Neuronal stem cell (in vitro differentiated cells): Measurements from ENCODE around the gene PDCD11.
A peak's percentile ranks its signal among the peaks of the same experiment; 100 is the strongest.

Experiments used
- DNase-seq: peaks from one replicate; pipeline ENCODE4 v3.0.0-alpha.2; 2013; ENCODE audit warnings: low spot score
- H2AFZ ChIP-seq: one replicate; pipeline ENCODE4 v1.6.1; 2013; ENCODE audit warnings: mild to moderate bottlenecking, low read length, inconsistent platforms
- H2AK5ac ChIP-seq: 2 replicates; pipeline ENCODE4 v1.6.1; 2013; ENCODE audit warnings: low read depth, mild to moderate bottlenecking, inconsistent platforms, low read length, moderate library complexity, mixed read lengths
- H2BK120ac ChIP-seq: 2 replicates; pipeline ENCODE4 v1.6.1; 2013; ENCODE audit warnings: low read depth, mild to moderate bottlenecking, inconsistent platforms, low read length, moderate library complexity, mixed read lengths
- H2BK12ac ChIP-seq: one replicate; pipeline ENCODE4 v1.6.1; 2013; ENCODE audit warnings: low read length, inconsistent platforms
- H2BK15ac ChIP-seq: 2 replicates; pipeline ENCODE4 v1.6.1; 2013; ENCODE audit warnings: mild to moderate bottlenecking, low read length, inconsistent platforms, mixed read lengths
- H2BK5ac ChIP-seq: one replicate; pipeline ENCODE4 v1.6.1; 2013; ENCODE audit warnings: inconsistent platforms, mild to moderate bottlenecking, low read length, moderate library complexity
- H3K14ac ChIP-seq: one replicate; pipeline ENCODE4 v1.6.1; 2013; ENCODE audit warnings: low read length, inconsistent platforms
- H3K18ac ChIP-seq: 2 replicates; pipeline ENCODE4 v1.6.1; 2013; ENCODE audit warnings: low read length, inconsistent platforms
- H3K23ac ChIP-seq: 2 replicates; pipeline ENCODE4 v1.6.1; 2013; ENCODE audit warnings: low read depth, mild to moderate bottlenecking, mixed read lengths, low read length, inconsistent platforms; ENCODE audit not compliant: poor library complexity
- H3K27ac ChIP-seq: replicated peaks from 3 replicates; pipeline ENCODE4 v1.5.1; 2013; ENCODE audit warnings: low read length, inconsistent platforms
- H3K27me3 ChIP-seq, 3 experiments: 2 replicates each; pipeline ENCODE4 v1.6.1; 2013; ENCODE audit warnings: low read length in 3 of 3, mild to moderate bottlenecking in 2 of 3, inconsistent platforms in 1 of 3, low read depth in 1 of 3, mixed read lengths in 1 of 3, moderate library complexity in 1 of 3; ENCODE audit not compliant: control insufficient read depth in 3 of 3, insufficient read depth in 3 of 3
- H3K36me3 ChIP-seq, 2 donors: replicated peaks in 1 of 2; 2 replicates each; pipeline ENCODE4 v1.6.1; 2013; ENCODE audit warnings: low read length in 2 of 2; ENCODE audit not compliant: control insufficient read depth in 2 of 2, insufficient read depth in 2 of 2
- H3K4ac ChIP-seq: 2 replicates; pipeline ENCODE4 v1.6.1; 2013; ENCODE audit warnings: inconsistent platforms, mild to moderate bottlenecking, low read length, moderate library complexity
- H3K4me1 ChIP-seq, 2 donors: 1 replicate in 1 of 2; 2 replicates in 1 of 2; pipeline ENCODE4 v1.6.1; 2013; ENCODE audit warnings: low read length in 2 of 2, low read depth in 1 of 2; ENCODE audit not compliant: control insufficient read depth in 2 of 2, insufficient read depth in 1 of 2
- H3K4me2 ChIP-seq: one replicate; pipeline ENCODE4 v1.6.1; 2013; ENCODE audit warnings: mild to moderate bottlenecking, low read length, inconsistent platforms; ENCODE audit not compliant: insufficient read depth, poor library complexity, severe bottlenecking
- H3K4me3 ChIP-seq, 2 donors: 2 replicates each; pipeline ENCODE4 v1.5.1; 2013; ENCODE audit warnings: low read length in 2 of 2, mild to moderate bottlenecking in 2 of 2, inconsistent platforms in 1 of 2, moderate library complexity in 1 of 2
- H3K79me1 ChIP-seq: one replicate; pipeline ENCODE4 v1.6.1; 2013; ENCODE audit warnings: low read depth, mild to moderate bottlenecking, inconsistent platforms, low read length, moderate library complexity
- H3K9ac ChIP-seq: one replicate; pipeline ENCODE4 v1.6.1; 2013; ENCODE audit warnings: mild to moderate bottlenecking, low read depth, low read length, inconsistent platforms; ENCODE audit not compliant: poor library complexity
- H3K9me3 ChIP-seq, 2 donors: replicated peaks in 1 of 2; 2 replicates each; pipeline versions ENCODE3 to v1.6.1; 2013; ENCODE audit warnings: low read length in 2 of 2, mild to moderate bottlenecking in 2 of 2, inconsistent platforms in 1 of 2, low read depth in 1 of 2, mixed read lengths in 1 of 2, moderate library complexity in 1 of 2; ENCODE audit not compliant: control insufficient read depth in 2 of 2, insufficient read depth in 1 of 2
- H4K8ac ChIP-seq: one replicate; pipeline ENCODE4 v1.6.1; 2013; ENCODE audit warnings: low read depth, mild to moderate bottlenecking, inconsistent platforms, low read length, moderate library complexity
- H4K91ac ChIP-seq: one replicate; pipeline ENCODE4 v1.6.1; 2013; ENCODE audit warnings: low read length, low read depth, mild to moderate bottlenecking, inconsistent platforms; ENCODE audit not compliant: poor library complexity
- WGBS, 2 donors: extraction: QIAGEN DNeasy Blood & Tissue Kit; methylation state at CpG; one replicate each; pipeline ENCODE4 v1.1.7; 2013; ENCODE audit warnings: missing lambda C conversion rate in 2 of 2, mixed read lengths in 1 of 2; ENCODE audit not compliant: insufficient read length in 2 of 2, insufficient replicate concordance in 1 of 2; ENCODE audit errors: extremely low coverage in 2 of 2; 5-methylcytosine and 5-hydroxymethylcytosine counted together

PDCD11 gene

DNA sequence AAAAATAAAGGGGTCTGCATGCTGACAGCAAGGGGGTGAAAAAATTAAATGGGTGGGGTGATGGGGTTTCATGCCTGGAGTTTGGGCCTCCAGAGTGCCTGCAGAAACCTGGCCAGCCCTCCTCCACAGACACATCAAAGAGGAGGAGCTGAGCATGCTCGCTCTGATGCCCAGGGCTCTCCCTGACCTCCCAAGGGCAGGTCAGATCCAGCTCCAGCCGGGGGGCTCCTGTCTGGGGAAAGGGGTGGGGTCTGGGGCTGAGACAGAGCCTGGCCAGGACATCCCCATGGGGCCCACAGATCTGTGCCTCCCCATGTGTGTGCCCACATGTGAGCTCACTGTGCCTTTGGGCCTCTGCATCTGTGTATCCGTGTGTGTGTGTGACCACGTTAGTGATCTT, 63.2 kb downstream of the PDCD11 start:
- no peak overlapping the region for H3K4ac ChIP-seq
- H3K9me3 ChIP-seq: no peaks in the 10 kb centered on the region
- H3K27me3 ChIP-seq: no peaks in the 10 kb centered on the region
- H3K4me1 ChIP-seq: peaks cover 9 to 10% of the 10 kb centered on the region in 2 donors
- H3K9ac ChIP-seq: no peak overlapping the region
- no peaks in the 10 kb centered on the region for H3K36me3 ChIP-seq
- no peak overlapping the region for H3K18ac ChIP-seq
- no peak overlapping the region for H2BK120ac ChIP-seq
- no peaks in the 10 kb centered on the region for H3K79me1 ChIP-seq
- no peak overlapping the region for H2BK12ac ChIP-seq
- no peak overlapping the region for H4K91ac ChIP-seq
- H2AFZ ChIP-seq: peak overlapping the region; percentile 86
- no peak overlapping the region for H2BK15ac ChIP-seq
- no peak overlapping the region for H2AK5ac ChIP-seq
- WGBS, 2 donors: no CpG with 5 or more reads among the region's 4 CpGs
- DNase-seq: no peak
- H3K4me3 ChIP-seq: no peak overlapping the region
- no peak overlapping the region for H3K27ac ChIP-seq
- no peak overlapping the region for H3K4me2 ChIP-seq
- no peak overlapping the region for H3K14ac ChIP-seq
- H4K8ac ChIP-seq: no peak overlapping the region
- H3K23ac ChIP-seq: no peak overlapping the region
- H2BK5ac ChIP-seq: peak overlapping the region; percentile 29

DNA sequence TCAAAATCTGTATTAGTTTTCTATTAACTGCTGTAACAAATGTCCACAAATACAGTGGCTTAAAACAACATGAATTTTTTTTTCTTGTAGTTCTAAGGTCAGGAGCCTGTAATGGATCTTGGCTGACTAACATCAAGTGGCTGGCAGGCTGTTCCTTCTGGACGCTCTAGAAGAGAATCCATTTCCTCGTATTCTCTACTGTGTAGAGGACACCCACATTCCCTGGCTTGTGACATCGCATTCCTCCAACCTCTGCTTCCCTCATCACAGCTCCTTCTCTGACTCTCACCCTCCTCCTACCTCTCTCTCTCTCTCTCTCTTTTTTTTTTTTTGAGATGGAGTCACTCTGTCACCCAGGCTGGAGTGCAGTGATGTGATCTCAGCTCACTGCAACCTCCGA, 67.1 kb downstream of the PDCD11 start:
- Histone ChIP-seq H3K36me3 (no peaks in the 10 kb centered on the region), H3K4me3 (no peak overlapping the region), H3K9me3 (no peaks in the 10 kb centered on the region), H3K9ac (no peak overlapping the region), H3K4me2 (no peak overlapping the region), H2BK120ac (no peak overlapping the region), H4K91ac (no peak overlapping the region), H3K4me1 (peaks cover 9 to 12% of the 10 kb centered on the region in 2 donors), H3K14ac (no peak overlapping the region), H2BK15ac (no peak overlapping the region), H3K23ac (no peak overlapping the region), H3K18ac (no peak overlapping the region), H2AK5ac (no peak overlapping the region), H2AFZ (no peak overlapping the region), H3K27ac (no peak overlapping the region), H3K4ac (no peak overlapping the region), H3K27me3 (peaks cover 0 to 2% (median 0%) of the 10 kb centered on the region in 3 experiments), H2BK5ac (no peak overlapping the region), H3K79me1 (no peaks in the 10 kb centered on the region), H2BK12ac (no peak overlapping the region), H4K8ac (no peak overlapping the region)
- WGBS, 2 donors: no CpG with 5 or more reads among the region's 4 CpGs
- DNase-seq: no peak

- no peak overlapping the region for H2BK5ac ChIP-seq
- no CpG with 5 or more reads among the region's 14 CpGs for WGBS, 2 donors
- H2BK120ac ChIP-seq: no peak overlapping the region
- H2AFZ ChIP-seq: no peak overlapping the region
- no peak overlapping the region for H4K91ac ChIP-seq
- H2BK15ac ChIP-seq: no peak overlapping the region
- H3K18ac ChIP-seq: no peak overlapping the region
- H2BK12ac ChIP-seq: no peak overlapping the region
- no peak overlapping the region for H3K9ac ChIP-seq
- H3K4me3 ChIP-seq: no peak overlapping the region
- no peak overlapping the region for H2AK5ac ChIP-seq
- H3K9me3 ChIP-seq: no peaks in the 10 kb centered on the region
- no peak overlapping the region for H3K4me2 ChIP-seq
- no peaks in the 10 kb centered on the region for H3K79me1 ChIP-seq
- no peak overlapping the region for H3K4ac ChIP-seq
- H3K27ac ChIP-seq: no peak overlapping the region
- H3K36me3 ChIP-seq: no peaks in the 10 kb centered on the region
- no peak for DNase-seq
- peaks cover 0 to 3% of the 10 kb centered on the region in 2 donors for H3K4me1 ChIP-seq
- no peak overlapping the region for H3K23ac ChIP-seq
- peaks cover 0 to 8% (median 0%) of the 10 kb centered on the region in 3 experiments for H3K27me3 ChIP-seq
- H4K8ac ChIP-seq: no peak overlapping the region
- no peak overlapping the region for H3K14ac ChIP-seq
Measured at GRCh38 chr10:103465411-103466179, 69.2 kb downstream of the PDCD11 start.

DNA sequence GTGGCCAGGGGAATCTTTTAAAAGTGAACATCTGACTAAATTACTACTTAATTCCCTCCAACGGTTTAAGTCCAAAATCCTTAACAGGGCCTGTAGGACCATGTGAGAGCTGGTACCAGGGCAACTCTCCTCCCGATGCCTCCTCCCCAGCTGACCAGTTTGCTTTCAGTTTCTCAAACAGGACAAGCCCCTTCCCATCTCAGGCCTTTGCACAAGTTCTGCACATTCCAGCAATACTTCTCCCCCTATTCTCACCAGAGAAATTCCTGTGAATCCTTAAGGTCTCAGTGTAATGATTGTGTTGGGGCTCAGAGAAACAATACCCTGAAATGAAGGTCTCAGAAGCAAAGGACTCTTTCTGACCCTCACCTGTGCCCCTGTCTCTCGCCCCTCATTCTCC, 70.3 kb downstream of the PDCD11 start:
- Histone ChIP-seq H4K91ac (no peak overlapping the region), H3K9me3 (no peaks in the 10 kb centered on the region), H3K4me3 (no peak overlapping the region), H3K4ac (no peak overlapping the region), H2AFZ (no peak overlapping the region), H3K23ac (no peak overlapping the region), H2BK5ac (no peak overlapping the region), H2AK5ac (no peak overlapping the region), H3K9ac (no peak overlapping the region), H3K27ac (no peak overlapping the region), H2BK12ac (no peak overlapping the region), H3K4me1 (peaks cover 0 to 5% of the 10 kb centered on the region in 2 donors), H3K79me1 (no peaks in the 10 kb centered on the region), H2BK120ac (no peak overlapping the region), H3K27me3 (peaks cover 0 to 13% (median 0%) of the 10 kb centered on the region in 3 experiments), H3K4me2 (no peak overlapping the region), H2BK15ac (no peak overlapping the region), H3K36me3 (no peaks in the 10 kb centered on the region), H4K8ac (no peak overlapping the region), H3K14ac (no peak overlapping the region), H3K18ac (no peak overlapping the region)
- no peak for DNase-seq
- WGBS, 2 donors: no CpG with 5 or more reads among the region's 3 CpGs
